ENCODE measurements around the gene ZDHHC19. TPM values are rescaled to one million over a fixed set of nuclear protein-coding genes. Genes with fewer than 3 reads are reported as not detected.

The ZDHHC19 gene
- total and polyA plus RNA-seq, 2 donors from 2014 or later, result 0.57 to 0.92 TPM

DNA sequence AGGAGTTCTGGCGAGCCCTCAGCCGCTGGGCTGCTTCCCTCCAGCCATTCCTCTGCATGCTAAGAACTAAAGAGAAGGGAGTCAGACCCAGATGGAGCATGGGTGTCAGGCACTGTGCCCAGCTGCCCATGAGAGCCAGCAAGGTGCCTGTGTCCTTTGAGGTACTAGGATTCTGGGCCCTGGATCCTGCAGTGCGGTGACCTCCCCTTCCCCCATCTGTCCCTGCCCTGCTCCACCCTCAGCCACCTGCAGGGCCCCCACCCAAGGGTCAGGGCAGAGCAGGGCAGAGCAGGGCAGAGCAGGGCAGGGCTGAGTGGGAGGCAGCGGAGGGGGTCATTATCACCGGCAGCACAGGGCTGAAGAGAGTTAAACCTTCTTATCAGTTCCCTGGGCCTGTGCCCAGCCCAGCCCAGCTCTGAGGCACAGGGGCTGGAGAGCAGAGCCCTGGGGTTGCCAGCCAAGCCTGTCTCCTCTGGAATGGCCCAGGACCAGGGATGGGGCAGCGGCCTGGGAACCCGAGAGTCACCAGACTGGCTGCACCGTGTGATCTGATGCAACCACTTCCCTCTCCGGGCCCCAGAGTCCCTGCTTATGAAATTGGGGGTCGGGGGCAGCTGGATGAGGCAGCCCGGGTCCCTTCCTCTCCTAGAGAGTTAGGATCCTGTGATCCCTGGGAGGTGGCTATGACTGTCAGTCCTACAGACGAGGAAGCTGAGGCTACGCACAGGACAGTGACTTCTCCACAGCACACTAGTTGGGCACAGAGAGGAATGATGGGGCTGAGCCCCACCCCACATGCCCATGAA is 17.3 kb downstream of the ZDHHC19 start:
- Histone ChIP-seq H3K36me3 (ENCODE audit: control insufficient read depth in 2 of 3, insufficient read depth in 3 of 3, low read length in 3 of 3) (no peaks in the 10 kb centered on the region), H3K27ac (ENCODE audit: low read depth in 2 of 2, low read length in 2 of 2) (no peak overlapping the region), H3K4me3 (ENCODE audit: low read length in 3 of 3) (no peak overlapping the region), H3K4me1 (ENCODE audit: control insufficient read depth in 2 of 3, insufficient read depth in 2 of 3, low read depth in 1 of 3, low read length in 3 of 3) (peaks cover 0 to 6% (median 0%) of the 10 kb centered on the region in 3 donors), H3K27me3 (ENCODE audit: control insufficient read depth, insufficient read depth, low read length) (no peaks in the 10 kb centered on the region), H3K9me3 (ENCODE audit: control insufficient read depth in 2 of 3, insufficient read depth in 1 of 3, low read length in 3 of 3) (no peaks in the 10 kb centered on the region), H3K9ac (ENCODE audit: low read length in 3 of 3) (no peak overlapping the region)
- TF ChIP-seq, protein P1, sequence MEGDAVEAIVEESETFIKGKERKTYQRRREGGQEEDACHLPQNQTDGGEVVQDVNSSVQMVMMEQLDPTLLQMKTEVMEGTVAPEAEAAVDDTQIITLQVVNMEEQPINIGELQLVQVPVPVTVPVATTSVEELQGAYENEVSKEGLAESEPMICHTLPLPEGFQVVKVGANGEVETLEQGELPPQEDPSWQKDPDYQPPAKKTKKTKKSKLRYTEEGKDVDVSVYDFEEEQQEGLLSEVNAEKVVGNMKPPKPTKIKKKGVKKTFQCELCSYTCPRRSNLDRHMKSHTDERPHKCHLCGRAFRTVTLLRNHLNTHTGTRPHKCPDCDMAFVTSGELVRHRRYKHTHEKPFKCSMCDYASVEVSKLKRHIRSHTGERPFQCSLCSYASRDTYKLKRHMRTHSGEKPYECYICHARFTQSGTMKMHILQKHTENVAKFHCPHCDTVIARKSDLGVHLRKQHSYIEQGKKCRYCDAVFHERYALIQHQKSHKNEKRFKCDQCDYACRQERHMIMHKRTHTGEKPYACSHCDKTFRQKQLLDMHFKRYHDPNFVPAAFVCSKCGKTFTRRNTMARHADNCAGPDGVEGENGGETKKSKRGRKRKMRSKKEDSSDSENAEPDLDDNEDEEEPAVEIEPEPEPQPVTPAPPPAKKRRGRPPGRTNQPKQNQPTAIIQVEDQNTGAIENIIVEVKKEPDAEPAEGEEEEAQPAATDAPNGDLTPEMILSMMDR (IDR thresholded peaks at IDR 0.05; ENCODE audit: borderline replicate concordance, extremely low read depth, insufficient read depth), result no peak
- FAIRE-seq (no peak), DNase-seq (peak in 1 of 5 donors; percentile 79)
- intact Hi-C loops (cut with DNase I), result no loop called here

DNA sequence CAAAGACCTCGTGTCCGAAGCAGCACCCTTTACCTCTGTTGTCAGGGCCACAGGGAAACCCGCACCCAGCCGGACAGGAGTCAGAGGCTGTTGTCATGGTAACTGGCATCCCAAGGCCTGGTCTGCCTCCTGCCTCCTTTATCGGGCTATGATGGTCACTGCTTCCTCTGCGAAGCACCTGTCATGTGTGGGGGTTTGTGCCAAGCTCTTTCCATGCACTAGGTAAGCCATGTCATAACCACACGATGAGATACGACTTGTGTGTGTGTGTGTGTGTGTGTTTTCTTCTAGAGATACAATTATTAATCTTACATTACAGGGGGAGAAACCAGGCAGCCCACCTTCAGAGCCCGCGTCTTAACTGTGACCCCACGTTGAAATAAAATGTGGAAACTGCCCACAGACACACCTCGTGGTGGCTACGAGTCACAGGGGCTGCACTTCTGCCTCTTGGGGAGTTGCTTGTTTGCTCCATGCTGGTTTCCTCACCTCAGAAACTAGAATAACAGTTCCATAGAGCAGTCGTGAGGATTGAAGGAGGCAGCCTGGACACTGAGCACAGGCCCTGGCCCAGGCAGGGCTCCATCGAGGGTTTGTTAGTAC is 18.0 kb downstream of the ZDHHC19 start:
- Histone ChIP-seq H3K27me3 (ENCODE audit: control insufficient read depth, insufficient read depth, low read length) (no peaks in the 10 kb centered on the region), H3K9me3 (ENCODE audit: control insufficient read depth in 2 of 3, insufficient read depth in 1 of 3, low read length in 3 of 3) (no peaks in the 10 kb centered on the region), H3K9ac (ENCODE audit: low read length in 3 of 3) (no peak overlapping the region), H3K4me1 (ENCODE audit: control insufficient read depth in 2 of 3, insufficient read depth in 2 of 3, low read depth in 1 of 3, low read length in 3 of 3) (peaks cover 0 to 6% (median 0%) of the 10 kb centered on the region in 3 donors), H3K36me3 (ENCODE audit: control insufficient read depth in 2 of 3, insufficient read depth in 3 of 3, low read length in 3 of 3) (no peaks in the 10 kb centered on the region), H3K4me3 (ENCODE audit: low read length in 3 of 3) (no peak overlapping the region), H3K27ac (ENCODE audit: low read depth in 2 of 2, low read length in 2 of 2) (no peak overlapping the region)
- intact Hi-C loops (cut with DNase I), result no loop called here
- DNase-seq (peak in 1 of 5 donors; percentile 65), FAIRE-seq (no peak)
- TF ChIP-seq, protein P1 (IDR thresholded peaks at IDR 0.05; ENCODE audit: borderline replicate concordance, extremely low read depth, insufficient read depth), result no peak

DNA sequence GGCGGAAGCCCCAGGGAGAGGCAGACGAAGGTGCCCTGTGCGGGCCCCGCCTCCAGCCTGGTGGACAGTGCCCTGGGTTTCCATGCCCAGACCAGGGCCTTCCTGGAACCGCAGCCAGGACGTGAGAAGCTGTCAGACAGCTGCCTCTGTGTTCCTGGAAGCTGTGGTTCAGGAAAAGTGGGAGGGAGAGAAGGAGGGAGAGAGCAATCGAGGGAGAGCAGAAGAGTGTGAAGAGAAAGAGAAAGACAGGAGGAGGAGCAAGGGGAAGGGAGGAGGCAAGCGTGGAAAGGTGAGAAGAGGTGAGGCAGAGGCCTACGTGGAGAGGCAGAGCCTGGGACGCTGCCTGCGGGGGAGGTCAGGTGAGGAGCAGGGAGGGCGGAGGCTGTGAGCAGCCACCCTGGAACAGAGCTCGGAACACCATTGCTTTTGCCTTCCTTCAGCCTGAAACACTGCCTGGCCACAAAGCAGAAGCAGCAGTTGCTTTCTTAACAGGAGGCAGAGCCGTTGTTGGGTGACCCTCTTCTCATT is 18.6 kb downstream of the ZDHHC19 start:
- no peak overlapping the region for H3K9ac ChIP-seq (ENCODE audit: low read length in 3 of 3)

More for the DNA sequence above, 18.6 kb downstream of the ZDHHC19 start:
- DNase-seq (peak in 2 of 5 donors; percentile 40 to 47), FAIRE-seq (no peak)
- TF ChIP-seq, protein P1 (IDR thresholded peaks at IDR 0.05; ENCODE audit: borderline replicate concordance, extremely low read depth, insufficient read depth), result no peak
- Histone ChIP-seq H3K4me1 (ENCODE audit: control insufficient read depth in 2 of 3, insufficient read depth in 2 of 3, low read depth in 1 of 3, low read length in 3 of 3) (peaks cover 0 to 6% (median 0%) of the 10 kb centered on the region in 3 donors), H3K9me3 (ENCODE audit: control insufficient read depth in 2 of 3, insufficient read depth in 1 of 3, low read length in 3 of 3) (no peaks in the 10 kb centered on the region), H3K27ac (ENCODE audit: low read depth in 2 of 2, low read length in 2 of 2) (peak overlapping the region in 1 of 2 donors; percentile 36), H3K36me3 (ENCODE audit: control insufficient read depth in 2 of 3, insufficient read depth in 3 of 3, low read length in 3 of 3) (no peaks in the 10 kb centered on the region), H3K4me3 (ENCODE audit: low read length in 3 of 3) (no peak overlapping the region), H3K27me3 (ENCODE audit: control insufficient read depth, insufficient read depth, low read length) (no peaks in the 10 kb centered on the region)
- intact Hi-C loops (cut with DNase I), result no loop called here

All from kidney (tissue), 14 donors.